DOHH2 (cell line): ENCODE results near the gene SLAMF1.

Experiments
- CTCF ChIP-seq: fragments of 200-600 bp; sonication (generic); IDR thresholded peaks from one replicate; pipeline ENCODE4 v1.5.1; 2014; ENCODE audit warnings: antibody characterized with exemption, mild to moderate bottlenecking, low read depth, low read length; ENCODE audit not compliant: poor library complexity, severe bottlenecking
- EZH2phosphoT487 ChIP-seq: fragments of 200-600 bp; sonication (generic); IDR thresholded peaks from 2 replicates; pipeline ENCODE4 v1.6.1; 2017; ENCODE audit warnings: borderline replicate concordance, mild to moderate bottlenecking, antibody characterized with exemption, low read length, moderate library complexity, mixed read lengths

DNA sequence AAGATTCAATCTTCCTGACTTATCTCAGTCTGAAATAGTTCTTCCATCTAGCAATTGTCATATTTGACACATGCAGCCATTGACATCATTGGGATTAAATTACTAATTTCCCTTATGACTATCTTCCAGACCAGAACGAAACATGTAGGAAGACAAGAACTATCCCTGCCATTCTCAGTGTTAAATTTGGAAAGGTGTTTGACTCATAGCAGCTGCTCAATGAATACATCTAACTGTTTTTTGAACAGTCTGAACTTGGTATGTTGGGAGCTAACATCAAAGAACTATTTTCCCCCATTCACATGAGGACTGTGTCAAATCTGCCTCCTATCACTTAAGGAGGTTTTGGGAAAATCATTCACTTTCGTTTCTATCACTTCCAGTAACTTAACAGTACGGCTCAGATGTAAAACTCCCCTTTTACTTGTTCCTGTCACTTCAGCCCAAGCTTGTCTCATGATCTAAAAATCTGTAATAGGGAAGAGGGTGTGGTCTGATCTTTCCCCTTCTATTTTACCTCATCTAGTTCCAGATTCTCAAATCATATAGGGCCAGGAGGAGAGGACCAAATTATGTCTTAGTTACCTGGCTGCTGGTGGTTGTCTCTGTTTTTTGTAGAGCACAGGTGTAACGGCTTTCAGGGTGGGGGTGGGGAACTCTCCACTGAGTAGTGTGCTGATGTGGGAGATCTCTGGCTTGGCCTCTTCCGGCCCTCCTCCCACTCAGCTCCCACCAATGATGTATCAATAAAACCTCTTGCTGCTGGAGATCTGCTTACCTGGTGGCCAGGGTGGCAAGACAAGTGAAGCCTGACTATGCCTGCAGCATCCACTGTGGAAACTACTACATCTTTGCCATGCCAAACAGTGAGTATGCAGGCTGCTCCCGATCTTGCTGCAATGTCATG, 26.2 kb upstream of the SLAMF1 start:
- TF ChIP-seq CTCF (no peak), EZH2phosphoT487 (no peak)
